ENCODE measurements around the gene G6PC1.
A peak's percentile ranks its signal among the peaks of the same experiment; 100 is the strongest.
"Not testable (repeated sequence)": the region's sequence is repeated elsewhere in the genome, so short reads cannot be mapped to it uniquely, and the experiment has no call there.

The G6PC1 gene

GRCh38 chr17:42894283-42895184, 6.1 kb upstream of the G6PC1 start:
- no peak for TF ChIP-seq CTCF (IDR thresholded peaks at IDR 0.05; ENCODE audit: low read depth, low read length, missing control alignments)
- in situ Hi-C loops (cut with HindIII; ENCODE audit: low sequenced_read_pairs): loop anchor here (5.0 kb wide), 1 partner anchor 37 kb away; no protein-coding TSS in a partner anchor
- H3K4me3 ChIP-seq (ENCODE audit: low read depth, low read length): no peak overlapping the region
- no peak for DNase-seq (ENCODE audit: low read depth)

GRCh38 chr17:42895185-42895555, 5.4 kb upstream of the G6PC1 start:
- no peak for TF ChIP-seq CTCF (IDR thresholded peaks at IDR 0.05; ENCODE audit: low read depth, low read length, missing control alignments)
- DNase-seq (ENCODE audit: low read depth): peak; percentile 69
- in situ Hi-C loops (cut with HindIII; ENCODE audit: low sequenced_read_pairs): no loop called here
- H3K4me3 ChIP-seq (ENCODE audit: low read depth, low read length): no peak overlapping the region

- no peak for DNase-seq (ENCODE audit: low read depth)
- in situ Hi-C loops (cut with HindIII; ENCODE audit: low sequenced_read_pairs): no loop called here
- H3K4me3 ChIP-seq (ENCODE audit: low read depth, low read length): no peak overlapping the region
- no peak for TF ChIP-seq CTCF (IDR thresholded peaks at IDR 0.05; ENCODE audit: low read depth, low read length, missing control alignments)
Observed at GRCh38 chr17:42898147-42898811, 2.3 kb upstream of the G6PC1 start.

GRCh38 chr17:42899981-42900380, 618 bp upstream of the G6PC1 start:
- H3K4me3 ChIP-seq (ENCODE audit: low read depth, low read length); in situ Hi-C loops (cut with HindIII; ENCODE audit: low sequenced_read_pairs); DNase-seq (ENCODE audit: low read depth): not testable (repeated sequence)

- H3K4me3 ChIP-seq (ENCODE audit: low read depth, low read length): no peak overlapping the region
- DNase-seq (ENCODE audit: low read depth): no peak
- in situ Hi-C loops (cut with HindIII; ENCODE audit: low sequenced_read_pairs): no loop called here
- no peak for TF ChIP-seq CTCF (IDR thresholded peaks at IDR 0.05; ENCODE audit: low read depth, low read length, missing control alignments)
Observed at GRCh38 chr17:42901535-42902229, 1.1 kb downstream of the G6PC1 start.

GRCh38 chr17:42904110-42904469, 3.5 kb downstream of the G6PC1 start:
- in situ Hi-C loops (cut with HindIII; ENCODE audit: low sequenced_read_pairs): no loop called here
- H3K4me3 ChIP-seq (ENCODE audit: low read depth, low read length): no peak overlapping the region
- no peak for DNase-seq (ENCODE audit: low read depth)
- TF ChIP-seq CTCF (IDR thresholded peaks at IDR 0.05; ENCODE audit: low read depth, low read length, missing control alignments): no peak

All from astrocyte of the cerebellum (primary cell).